GM12878 (cell line): ENCODE measurements around the gene NDUFA5. TPM values are rescaled to one million over a fixed set of nuclear protein-coding genes. Genes with fewer than 3 reads are reported as not detected.
"Not testable (repeated sequence)": the region's sequence is repeated elsewhere in the genome, so short reads cannot be mapped to it uniquely, and the experiment has no call there.

ENCODE experiments used
- ATAC-seq: fragments of 200-7000 bp; cut with Tn5 transposase; 3 replicates; pipeline ENCODE4 v1.9.1; 2020; ENCODE audit warnings: mild to moderate bottlenecking, moderate library complexity
- BruUV-seq: library from RNA; stranded (reverse); fragments of 400-500 nt; replicated peaks from 2 replicates; lab custom pipeline; 2021; lab: Mats Ljungman, UMichigan
- CTCF ChIA-PET: fragments of 300-600 bp; sonication (Branson Sonifier 250); formaldehyde crosslinking; extraction: SDS; loops from one replicate; lab custom pipeline; 2021; ENCODE audit warnings: inconsistent platforms; lab: Yijun Ruan, JAX
- POLR2A ChIA-PET: fragments of 350-600 bp; formaldehyde crosslinking; extraction: SDS; loops from one replicate; lab custom pipeline; 2021; ENCODE audit warnings: inconsistent platforms; lab: Charles Lee
- RAD21 ChIA-PET: fragments of 300-600 bp; sonication (Branson Sonifier 250); formaldehyde crosslinking; loops from one replicate; lab custom pipeline; 2023; ENCODE audit warnings: antibody characterized with exemption; ENCODE audit not compliant: unreplicated experiment; lab: Charles Lee
- SMC1A ChIA-PET: fragments of 300-600 bp; sonication (Branson Sonifier 250); formaldehyde crosslinking; loops from one replicate; lab custom pipeline; 2023; ENCODE audit not compliant: unreplicated experiment, uncharacterized antibody; lab: Charles Lee
- DNase-seq: peaks from one replicate; pipeline ENCODE4 v3.0.0-alpha.2; 2011; ENCODE audit warnings: low read depth, low spot score
- FAIRE-seq: peaks from 3 replicates; lab custom pipeline; 2011; peaks lifted over from hg19 to GRCh38; lab: Jason Lieb, UNC
- H2AFZ ChIP-seq: 2 replicates; pipeline ENCODE4 v1.6.0; 2011; ENCODE audit warnings: low read depth, low read length, control low read depth; ENCODE audit not compliant: control insufficient read depth
- H3K27ac ChIP-seq: 2 replicates; pipeline ENCODE4 v1.5.1; 2011; ENCODE audit warnings: control low read depth; ENCODE audit not compliant: control insufficient read depth, insufficient read depth
- H3K27me3 ChIP-seq, 2 experiments: replicated peaks in 1 of 2; 2 replicates each; pipeline versions ENCODE4 v1.6.0 to v1.6.1; 2011; ENCODE audit warnings: low read length in 1 of 2; ENCODE audit not compliant: control insufficient read depth in 2 of 2, insufficient read depth in 2 of 2
- H3K36me3 ChIP-seq, 2 experiments: 2 replicates each; pipeline ENCODE4 v1.5.1; 2011; ENCODE audit warnings: low read length in 1 of 2; ENCODE audit not compliant: control insufficient read depth in 2 of 2, insufficient read depth in 2 of 2
- H3K4me1 ChIP-seq: 2 replicates; pipeline ENCODE4 v1.6.1; 2011; ENCODE audit warnings: mild to moderate bottlenecking, low read length, moderate library complexity, mixed read lengths; ENCODE audit not compliant: control insufficient read depth, insufficient read depth
- H3K4me2 ChIP-seq: 2 replicates; pipeline ENCODE4 v1.6.0; 2011; ENCODE audit warnings: control low read depth; ENCODE audit not compliant: control insufficient read depth, insufficient read depth
- H3K4me3 ChIP-seq: fragments of 200-600 bp; sonication (generic); 2 replicates; pipeline ENCODE4 v1.5.1; 2016
- H3K79me2 ChIP-seq: 2 replicates; pipeline ENCODE4 v1.6.0; 2011; ENCODE audit warnings: low read length; ENCODE audit not compliant: control insufficient read depth, insufficient read depth
- H3K9ac ChIP-seq: 2 replicates; pipeline ENCODE4 v1.8.0; 2011; ENCODE audit warnings: low read length, control low read depth, mixed read lengths; ENCODE audit not compliant: control insufficient read depth, insufficient read depth
- H3K9me3 ChIP-seq: replicated peaks from 3 replicates; pipeline ENCODE4 v1.5.1; 2011; ENCODE audit warnings: mild to moderate bottlenecking, low read length; ENCODE audit not compliant: control insufficient read depth, insufficient read depth
- H4K20me1 ChIP-seq: 2 replicates; pipeline ENCODE4 v1.6.0; 2011; ENCODE audit not compliant: control insufficient read depth, insufficient read depth
- BCL3 ChIP-seq: IDR thresholded peaks from 2 replicates; pipeline ENCODE4 v1.6.1; 2011; ENCODE audit warnings: borderline replicate concordance, low read depth, mild to moderate bottlenecking, moderate library complexity, low read length; ENCODE audit not compliant: insufficient read depth, poor library complexity, severe bottlenecking
- CBX3 ChIP-seq: fragments of 200-600 bp; sonication (generic); IDR thresholded peaks from 2 replicates; pipeline ENCODE4 v1.6.1; 2016; ENCODE audit warnings: low read depth, borderline replicate concordance
- EP300 ChIP-seq, 2 experiments: fragments of 150-350 bp in 1 of 2; IDR thresholded peaks; 2 replicates each; pipeline ENCODE4 v1.6.1; 2011 to 2012; ENCODE audit warnings: low read depth in 2 of 2, low read length in 2 of 2, borderline replicate concordance in 1 of 2, improper control_type of control experiment in 1 of 2, inconsistent platforms in 1 of 2; ENCODE audit not compliant: control insufficient read depth in 1 of 2
- NFYA ChIP-seq: IDR thresholded peaks from 2 replicates; pipeline ENCODE4 v1.6.1; 2011; ENCODE audit warnings: low read depth, mild to moderate bottlenecking, low read length, improper control_type of control experiment, borderline replicate concordance
- POU2F2 ChIP-seq: IDR thresholded peaks from 3 replicates; pipeline ENCODE4 v1.6.1; 2011; ENCODE audit warnings: low read depth, mild to moderate bottlenecking, low read length, borderline replicate concordance
- PRDM15 ChIP-seq: fragments of 450-650 bp; formaldehyde crosslinking; IDR thresholded peaks from 2 replicates; pipeline ENCODE4 v1.4.0; 2020; ENCODE audit warnings: mild to moderate bottlenecking, moderate library complexity
- RAD21 ChIP-seq: IDR thresholded peaks from 2 replicates; pipeline ENCODE4 v1.6.1; 2011; ENCODE audit warnings: mild to moderate bottlenecking, low read depth, low read length, moderate library complexity; ENCODE audit not compliant: insufficient read depth
- SREBF2 ChIP-seq: IDR thresholded peaks from 2 replicates; pipeline ENCODE4 v1.6.1; 2012; ENCODE audit warnings: mild to moderate bottlenecking, low read length
- TCF3 ChIP-seq: IDR thresholded peaks from 2 replicates; pipeline ENCODE4 v1.6.1; 2012; ENCODE audit warnings: low read depth, mild to moderate bottlenecking, low read length, borderline replicate concordance; ENCODE audit not compliant: insufficient read depth
- ZNF217 ChIP-seq: fragments of 450-650 bp; IDR thresholded peaks from 2 replicates; pipeline ENCODE4 v1.6.1; 2017; ENCODE audit warnings: antibody characterized with exemption, mild to moderate bottlenecking
- WGBS: methylation state at CpG from one replicate; pipeline ENCODE4 v1.1.6; 2016; ENCODE audit warnings: low lambda C conversion rate; ENCODE audit not compliant: insufficient replicate concordance, insufficient coverage; ENCODE audit errors: missing lambda C conversion rate; 5-methylcytosine and 5-hydroxymethylcytosine counted together
- in situ Hi-C: fragments of 300-500 bp; cut with MboI; formaldehyde crosslinking; loops from 9 replicates; pipeline ENCODE4 v1.14.3; 2018; ENCODE audit warnings: mixed read lengths
- intact Hi-C: fragments of 100-400 bp; cut with micrococcal nuclease; formaldehyde crosslinking; loops from one replicate; pipeline ENCODE4 v1.14.2; 2022; ENCODE audit not compliant: unreplicated experiment
- polyA plus RNA-seq, 11 experiments: library from polyadenylated mRNA; depleted of rRNA in 4 of 11; unstranded in 6 of 11; stranded (reverse) in 5 of 11; fragments of >200 nt; fragmentation: Nextera tagmentation in 4 of 11; fragmentation: Illumina TruSeq in 1 of 11; extraction: Ambion mirVana in 4 of 11; extraction: Trizol in 1 of 11; gene quantifications; 1 replicate in 1 of 11; 2 replicates in 10 of 11; pipeline versions ENCODE4 v1.2.1 to v1.2.3, GENCODE V29; 2011 to 2016; ENCODE audit warnings: inconsistent platforms in 2 of 11, missing spikeins in 2 of 11, low read depth in 1 of 11
- total RNA-seq, 4 experiments: library from RNA; depleted of rRNA in 3 of 4; stranded (reverse); fragments of >200 nt in 3 of 4; fragmentation: Illumina TruSeq in 1 of 4; extraction: Trizol in 1 of 4; gene quantifications; 2 replicates each; pipeline versions ENCODE4 v1.2.1 to v1.2.3, GENCODE V29; 2013 to 2021

The NDUFA5 gene
- total and polyA plus RNA-seq, 10 of the 15 experiments (the other 5 are each of a cell fraction or from before 2014, with no cell fraction given) = 51.0 to 209 (median 86.9) TPM

GRCh38 chr7:123552641-123553040 lies 5.0 kb downstream of the NDUFA5 start:
- Histone ChIP-seq H3K4me2 (no peak overlapping the region), H3K4me1 (no peaks in the 10 kb centered on the region), H3K9ac (no peak overlapping the region), H3K27me3 (no peaks in the 10 kb centered on the region), H3K9me3 (no peaks in the 10 kb centered on the region; the same call in 2 of the 3 replicates), H3K27ac (no peak overlapping the region), H3K4me3 (no peak overlapping the region), H3K36me3 (peaks cover 1 to 4% of the 10 kb centered on the region in 2 experiments; a peak in 3 of 4 replicates), H2AFZ (no peak overlapping the region), H4K20me1 (no peaks in the 10 kb centered on the region), H3K79me2 (peaks cover 15% of the 10 kb centered on the region)
- WGBS = 97% methylated on average over 2 of the region's 2 CpGs
- no TSS peak for BruUV-seq
- RAD21 ChIA-PET = interaction anchor here (1.6 kb wide), 1 partner anchor 58 kb away, joined by 4 read pairs; no protein-coding TSS in a partner anchor
- in situ Hi-C loops (no loop called here), intact Hi-C loops (loop anchor here (10.0 kb wide), 1 partner anchor 1372 kb away; the partner anchor contains the start of gene POT1)
- ATAC-seq (no peak), FAIRE-seq (no peak), DNase-seq (no peak)
- CTCF ChIA-PET = interaction anchor here (1.2 to 2.1 kb wide), 2 partner anchors 15 to 58 kb away, joined by 3 to 11 read pairs; no protein-coding TSS in a partner anchor
- SMC1A ChIA-PET = no interaction called here
- TF ChIP-seq TCF3 (no peak), BCL3 (no peak), SREBF2 (no peak), CBX3 (no peak), POU2F2 (no peak), ZNF217 (no peak), PRDM15 (no peak), RAD21 (no peak), NFYA (no peak), EP300 (IDR thresholded peaks at IDR 0.05; ENCODE audit: borderline replicate concordance in 1 of 2, control insufficient read depth in 1 of 2, low read depth in 2 of 2, low read length in 2 of 2) (no peak)
- POLR2A ChIA-PET = interaction anchor here (0.6 kb wide), 1 partner anchor 18 kb away, joined by 5 read pairs; no protein-coding TSS in a partner anchor

- DNase-seq, H3K36me3 ChIP-seq, H3K27me3 ChIP-seq, H3K4me3 ChIP-seq, H2AFZ ChIP-seq, ATAC-seq, H4K20me1 ChIP-seq, H3K27ac ChIP-seq, H3K4me1 ChIP-seq, BruUV-seq, SMC1A ChIA-PET, H3K4me2 ChIP-seq, H3K9me3 ChIP-seq, H3K9ac ChIP-seq, POLR2A ChIA-PET, FAIRE-seq, in situ Hi-C loops: not testable (repeated sequence)
- H3K79me2 ChIP-seq = peaks cover 10% of the 10 kb centered on the region
- RAD21 ChIA-PET = interaction anchor here (1.6 kb wide), 1 partner anchor 58 kb away, joined by 4 read pairs; no protein-coding TSS in a partner anchor
- intact Hi-C loops = loop anchor here (10.0 kb wide), 1 partner anchor 1373 kb away; the partner anchor contains the start of gene POT1
- CTCF ChIA-PET = interaction anchor here (2.1 kb wide), 1 partner anchor 58 kb away, joined by 11 read pairs; no protein-coding TSS in a partner anchor
These were observed 5.5 kb downstream of the NDUFA5 start for GRCh38 chr7:123552134-123552533.
